Measurements from ENCODE around the gene FUT9. TPM values are rescaled to one million over a fixed set of nuclear protein-coding genes. Genes with fewer than 3 reads are reported as not detected.
A peak's percentile ranks its signal among the peaks of the same experiment; 100 is the strongest.

The FUT9 gene
- total and polyA plus RNA-seq, 2 experiments from 2014 or later = 2.1 to 6.8 TPM

- no peak for TF ChIP-seq REST (IDR thresholded peaks at IDR 0.05; ENCODE audit: unreplicated experiment)
- no peak for TF ChIP-seq CREB1 (CRISPR knock-in tag; IDR thresholded peaks at IDR 0.05; ENCODE audit: low read depth)
- no peak for TF ChIP-seq STAT1 (IDR thresholded peaks at IDR 0.05; ENCODE audit: unreplicated experiment)
- no peak for TF ChIP-seq ETS1 (IDR thresholded peaks at IDR 0.05)
- TF ChIP-seq ZNF331 (CRISPR knock-in tag; IDR thresholded peaks at IDR 0.05; ENCODE audit: low read depth) = no peak
Measured at GRCh38 chr6:96156425-96156824, 140.7 kb downstream of the FUT9 start (continued).

- Histone ChIP-seq H3K4me3 (no peak overlapping the region), H2AFZ (no peak overlapping the region)
Measured at GRCh38 chr6:96157018-96157565, 141.3 kb downstream of the FUT9 start.

More at GRCh38 chr6:96157018-96157565, 141.3 kb downstream of the FUT9 start:
- Mint-ChIP-seq H3K4me3 (no peak overlapping the region), H3K27me3 (ENCODE audit: insufficient read depth, low read depth, poor library complexity) (no peaks in the 10 kb centered on the region), H3K36me3 (ENCODE audit: low read depth) (peaks cover 27% of the 10 kb centered on the region), H3K9me3 (peaks cover 10% of the 10 kb centered on the region; the same call in 1 of the 3 replicates), H3K4me1 (peaks cover 43% of the 10 kb centered on the region), H3K27ac (peak overlapping the region; percentile 46; the same call in 1 of the 2 replicates)
- DNase-seq (ENCODE audit: low spot score) (no peak), ATAC-seq (no peak)
- Histone ChIP-seq H3K4me2 (no peak overlapping the region), H4K20me1 (replicated peaks; ENCODE audit: insufficient read depth) (no peaks in the 10 kb centered on the region), H3K79me2 (replicated peaks; ENCODE audit: insufficient read depth) (no peaks in the 10 kb centered on the region), H3K27me3 (ENCODE audit: insufficient read depth) (no peaks in the 10 kb centered on the region), H3F3A (replicated peaks; ENCODE audit: low read depth) (no peaks in the 10 kb centered on the region), H3K9me2 (ENCODE audit: insufficient read depth) (no peaks in the 10 kb centered on the region), H3K27ac (ENCODE audit: low read depth) (no peak overlapping the region), H3K4me1 (ENCODE audit: insufficient read depth) (peaks cover 14% of the 10 kb centered on the region), H3K36me3 (ENCODE audit: insufficient read depth) (no peaks in the 10 kb centered on the region)
- no peak for TF ChIP-seq NANOG (IDR thresholded peaks at IDR 0.05; ENCODE audit: borderline replicate concordance)
- TF ChIP-seq ETS1 (IDR thresholded peaks at IDR 0.05) = no peak
- no peak for TF ChIP-seq STAT1 (IDR thresholded peaks at IDR 0.05; ENCODE audit: unreplicated experiment)
- no peak for TF ChIP-seq ZNF331 (CRISPR knock-in tag; IDR thresholded peaks at IDR 0.05; ENCODE audit: low read depth)
- no peak for TF ChIP-seq ZNF462 (CRISPR knock-in tag; IDR thresholded peaks at IDR 0.05)

All from GM23338 (cell line).